Ovary (tissue), 3 donors: Measurements from ENCODE around the gene DGKE.

Source experiments
- CTCF ChIP-seq, 3 donors: fragments of 450-650 bp in 2 of 3; fragments of 200-600 bp in 1 of 3; IDR thresholded peaks; one replicate each; pipeline versions ENCODE4 v1.5.1 to v1.8.0; 2016 to 2022; ENCODE audit warnings: antibody characterized with exemption in 3 of 3, mild to moderate bottlenecking in 1 of 3
- POLR2A ChIP-seq: fragments of 450-650 bp; IDR thresholded peaks from one replicate; pipeline ENCODE4 v1.6.1; 2017; ENCODE audit warnings: antibody characterized with exemption, mild to moderate bottlenecking, moderate library complexity
- donor health status: DM: no; HTN: no; CAD: no.

- TF ChIP-seq CTCF (IDR thresholded peaks at IDR 0.05) (no peak), POLR2A (no peak)
Observed at GRCh38 chr17:56909742-56910508, 76.0 kb downstream of the DGKE start.
